HUDEP-2 (cell line): Measurements from ENCODE around the gene LUC7L3.
A peak's percentile ranks its signal among the peaks of the same experiment; 100 is the strongest.
"Not testable (repeated sequence)": the region's sequence is repeated elsewhere in the genome, so short reads cannot be mapped to it uniquely, and the experiment has no call there.

Experiments
- DNase-seq, 76 experiments: peaks; one replicate each; lab custom pipeline; 2025; ENCODE audit not compliant: unreplicated experiment in 76 of 76; lab: John Stamatoyannopoulos, UW

Gene LUC7L3

GRCh38 chr17:50779747-50780353 is 60.4 kb downstream of the LUC7L3 start:
- no peak for DNase-seq

- no peak for DNase-seq
Measured at GRCh38 chr17:50781167-50781566, 61.8 kb downstream of the LUC7L3 start.

GRCh38 chr17:50783193-50783660 is 63.8 kb downstream of the LUC7L3 start:
- peak in 71 of 76 experiments; percentile 12 to 89 (median 63) for DNase-seq

- no peak for DNase-seq
Measured at GRCh38 chr17:50783905-50784304, 64.5 kb downstream of the LUC7L3 start.

GRCh38 chr17:50785126-50785525 is 65.7 kb downstream of the LUC7L3 start:
- DNase-seq, result no peak

- DNase-seq, result no peak
Measured at GRCh38 chr17:50785946-50786570, 66.7 kb downstream of the LUC7L3 start.

- no peak for DNase-seq
Measured at GRCh38 chr17:50787106-50787505, 67.7 kb downstream of the LUC7L3 start.

GRCh38 chr17:50790618-50791017 is 71.2 kb downstream of the LUC7L3 start:
- DNase-seq, result no peak

GRCh38 chr17:50792132-50792531 is 72.7 kb downstream of the LUC7L3 start:
- no peak for DNase-seq

- no peak for DNase-seq
Measured at GRCh38 chr17:50793007-50793406, 73.6 kb downstream of the LUC7L3 start.

- no peak for DNase-seq
Measured at GRCh38 chr17:50794361-50794760, 75.0 kb downstream of the LUC7L3 start.

GRCh38 chr17:50797135-50797810 is 77.9 kb downstream of the LUC7L3 start:
- DNase-seq, result no peak

- no peak for DNase-seq
Measured at GRCh38 chr17:50798424-50799288, 79.3 kb downstream of the LUC7L3 start.

GRCh38 chr17:50799582-50799981 is 80.2 kb downstream of the LUC7L3 start:
- no peak for DNase-seq

- no peak for DNase-seq
Measured at GRCh38 chr17:50800196-50800700, 80.8 kb downstream of the LUC7L3 start.

- DNase-seq, result no peak
Measured at GRCh38 chr17:50802609-50803571, 83.5 kb downstream of the LUC7L3 start.

GRCh38 chr17:50803676-50804075 is 84.3 kb downstream of the LUC7L3 start:
- no peak for DNase-seq

- not testable (repeated sequence) for DNase-seq
Measured at GRCh38 chr17:50804749-50805475, 85.5 kb downstream of the LUC7L3 start.

- no peak for DNase-seq
Measured at GRCh38 chr17:50805486-50805885, 86.1 kb downstream of the LUC7L3 start.
